Fibroblast of pulmonary artery (primary cell): ENCODE results near the gene MROH7.

Experiments used
- DNase-seq: peaks from one replicate; pipeline ENCODE4 v3.0.0-alpha.2; 2010; ENCODE audit warnings: low read depth
- H3K4me3 ChIP-seq: replicated peaks from 2 replicates; pipeline ENCODE4 v1.5.1; 2011; ENCODE audit warnings: low read depth, mild to moderate bottlenecking, control low read depth, low read length, moderate library complexity
- TF ChIP-seq, protein P1 (sequence below): IDR thresholded peaks from 2 replicates; pipeline ENCODE4 v1.5.1; 2011; ENCODE audit warnings: mild to moderate bottlenecking, control low read depth, low read length, inconsistent platforms; ENCODE audit errors: missing control alignments

The MROH7 gene

DNA sequence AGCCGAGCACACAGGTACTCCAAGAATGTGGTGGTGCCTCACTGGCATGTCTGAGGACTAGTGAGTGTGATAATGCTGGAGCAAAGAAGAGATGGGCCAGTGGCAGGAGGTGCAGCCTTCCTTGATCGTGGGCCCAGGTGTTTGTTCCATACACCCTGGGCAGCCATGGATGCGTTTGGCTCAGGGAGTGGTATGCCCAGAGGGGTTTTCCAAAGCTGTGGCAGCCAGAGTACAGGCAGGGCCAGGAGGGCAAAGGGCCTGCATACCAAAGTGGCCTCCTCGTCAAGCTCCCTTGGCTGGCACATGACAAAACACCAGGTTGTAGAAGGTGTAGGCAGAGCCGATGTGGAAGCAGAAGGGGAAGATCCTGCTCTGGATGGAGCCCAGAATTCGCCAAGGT lies 103.7 kb downstream of the MROH7 start:
- H3K4me3 ChIP-seq, result no peak overlapping the region
- no peak for DNase-seq
- TF ChIP-seq, protein P1, sequence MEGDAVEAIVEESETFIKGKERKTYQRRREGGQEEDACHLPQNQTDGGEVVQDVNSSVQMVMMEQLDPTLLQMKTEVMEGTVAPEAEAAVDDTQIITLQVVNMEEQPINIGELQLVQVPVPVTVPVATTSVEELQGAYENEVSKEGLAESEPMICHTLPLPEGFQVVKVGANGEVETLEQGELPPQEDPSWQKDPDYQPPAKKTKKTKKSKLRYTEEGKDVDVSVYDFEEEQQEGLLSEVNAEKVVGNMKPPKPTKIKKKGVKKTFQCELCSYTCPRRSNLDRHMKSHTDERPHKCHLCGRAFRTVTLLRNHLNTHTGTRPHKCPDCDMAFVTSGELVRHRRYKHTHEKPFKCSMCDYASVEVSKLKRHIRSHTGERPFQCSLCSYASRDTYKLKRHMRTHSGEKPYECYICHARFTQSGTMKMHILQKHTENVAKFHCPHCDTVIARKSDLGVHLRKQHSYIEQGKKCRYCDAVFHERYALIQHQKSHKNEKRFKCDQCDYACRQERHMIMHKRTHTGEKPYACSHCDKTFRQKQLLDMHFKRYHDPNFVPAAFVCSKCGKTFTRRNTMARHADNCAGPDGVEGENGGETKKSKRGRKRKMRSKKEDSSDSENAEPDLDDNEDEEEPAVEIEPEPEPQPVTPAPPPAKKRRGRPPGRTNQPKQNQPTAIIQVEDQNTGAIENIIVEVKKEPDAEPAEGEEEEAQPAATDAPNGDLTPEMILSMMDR, result no peak

GRCh38 chr1:54745864-54746263 lies 104.3 kb downstream of the MROH7 start:
- no peak for DNase-seq
- H3K4me3 ChIP-seq, result no peak overlapping the region
- TF ChIP-seq, protein P1, result no peak

DNA sequence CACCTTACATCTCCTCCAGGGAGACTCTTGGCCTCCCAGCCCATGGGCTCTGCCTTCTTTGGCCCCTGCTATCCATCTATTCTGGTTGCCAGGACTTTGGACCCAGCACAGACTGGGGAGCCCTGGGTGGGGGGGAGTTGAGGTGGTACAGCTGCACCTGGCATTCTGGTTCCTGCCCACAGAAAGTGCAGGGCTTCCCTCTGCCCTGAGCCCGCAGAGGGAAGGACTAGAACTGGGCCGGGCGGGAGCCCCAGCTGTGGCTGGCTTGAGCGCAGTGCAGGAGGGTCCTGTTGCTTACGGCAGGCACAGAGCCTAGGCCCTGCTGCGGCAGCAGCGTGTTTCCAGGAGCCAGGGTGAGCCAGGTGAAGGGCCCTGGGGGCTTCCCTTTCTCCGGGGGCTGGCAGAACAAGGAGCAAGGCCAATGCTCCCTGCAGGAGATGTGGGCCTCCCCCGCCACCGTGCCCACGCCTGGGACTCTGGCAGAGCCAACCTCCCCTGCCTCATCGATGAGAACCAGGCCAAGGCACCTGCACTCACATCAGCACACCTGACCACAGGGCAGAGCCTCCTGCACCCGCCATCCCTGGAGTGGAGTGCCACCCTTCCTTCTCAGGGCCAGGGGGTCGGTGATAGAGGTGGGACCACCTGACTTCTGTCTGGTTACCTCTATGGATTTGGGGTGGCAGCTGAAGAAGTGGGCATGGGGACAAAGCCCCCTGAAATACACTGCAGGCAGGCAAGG lies 106.7 kb downstream of the MROH7 start:
- H3K4me3 ChIP-seq, result no peak overlapping the region
- TF ChIP-seq, protein P1, result no peak
- no peak for DNase-seq

GRCh38 chr1:54750596-54750995 lies 109.0 kb downstream of the MROH7 start:
- TF ChIP-seq, protein P1, result no peak
- no peak for DNase-seq
- no peak overlapping the region for H3K4me3 ChIP-seq

- TF ChIP-seq, protein P1, result no peak
- H3K4me3 ChIP-seq, result no peak overlapping the region
- no peak for DNase-seq
These were observed 109.8 kb downstream of the MROH7 start for GRCh38 chr1:54751426-54751825.

- TF ChIP-seq, protein P1, result no peak
- H3K4me3 ChIP-seq, result no peak overlapping the region
- no peak for DNase-seq
These were observed 112.5 kb downstream of the MROH7 start for GRCh38 chr1:54754045-54754444.
